ENCODE measurements around the gene BCL11A.

BCL11A gene

GRCh38 chr2:60546756-60547420 is 6.6 kb downstream of the BCL11A start:
- DNase-seq (ENCODE audit: low read depth in 2 of 2) = no peak

DNA sequence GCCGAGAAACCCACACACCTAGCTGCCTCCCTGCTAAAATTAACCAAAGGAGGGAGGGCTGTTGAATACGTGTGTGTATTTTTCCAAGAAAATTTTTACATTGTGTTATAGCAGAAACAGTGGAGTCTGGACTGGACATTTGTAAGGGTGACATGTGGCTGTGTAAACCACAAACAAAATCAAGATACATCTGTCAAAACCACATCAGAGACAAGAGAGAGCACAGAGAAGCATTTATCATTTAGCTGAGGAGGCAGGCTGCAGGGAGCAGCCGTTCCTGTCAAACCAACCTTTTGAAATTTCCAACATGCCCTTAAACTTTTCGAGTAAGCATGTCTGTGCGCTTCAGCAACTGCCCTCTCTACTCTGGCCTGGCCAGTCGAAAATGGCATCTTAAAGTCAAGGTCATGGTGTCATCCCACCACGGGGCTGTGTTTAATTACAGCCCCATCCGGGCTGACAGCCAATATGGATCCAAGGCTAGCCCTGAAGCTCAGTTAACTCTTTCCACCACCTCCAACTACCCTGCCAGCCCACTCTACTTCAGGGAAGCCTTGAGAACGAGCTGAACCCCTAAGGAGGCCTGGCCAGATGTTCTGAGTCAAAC is 8.4 kb downstream of the BCL11A start:
- DNase-seq (ENCODE audit: low read depth in 2 of 2) = no peak

DNA sequence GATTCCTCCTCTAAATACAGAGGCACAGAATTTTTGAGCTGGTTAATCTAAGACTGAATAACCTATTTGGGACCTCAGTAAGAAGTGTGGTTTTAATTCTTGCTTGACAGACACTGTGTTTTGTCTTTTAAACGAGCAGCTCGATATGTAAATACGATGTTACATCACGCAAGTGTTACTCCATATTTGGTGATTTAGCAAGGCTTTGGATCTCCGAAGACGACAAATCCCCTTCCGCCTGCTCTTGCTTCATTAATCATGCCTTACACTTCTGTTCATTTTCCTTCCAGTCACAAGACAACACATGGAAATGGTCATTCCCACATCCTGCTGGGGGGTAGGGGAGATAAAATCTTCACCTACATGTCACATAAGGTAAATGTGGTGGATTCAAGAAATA is 9.4 kb downstream of the BCL11A start:
- no peak for DNase-seq (ENCODE audit: low read depth in 2 of 2)

DNA sequence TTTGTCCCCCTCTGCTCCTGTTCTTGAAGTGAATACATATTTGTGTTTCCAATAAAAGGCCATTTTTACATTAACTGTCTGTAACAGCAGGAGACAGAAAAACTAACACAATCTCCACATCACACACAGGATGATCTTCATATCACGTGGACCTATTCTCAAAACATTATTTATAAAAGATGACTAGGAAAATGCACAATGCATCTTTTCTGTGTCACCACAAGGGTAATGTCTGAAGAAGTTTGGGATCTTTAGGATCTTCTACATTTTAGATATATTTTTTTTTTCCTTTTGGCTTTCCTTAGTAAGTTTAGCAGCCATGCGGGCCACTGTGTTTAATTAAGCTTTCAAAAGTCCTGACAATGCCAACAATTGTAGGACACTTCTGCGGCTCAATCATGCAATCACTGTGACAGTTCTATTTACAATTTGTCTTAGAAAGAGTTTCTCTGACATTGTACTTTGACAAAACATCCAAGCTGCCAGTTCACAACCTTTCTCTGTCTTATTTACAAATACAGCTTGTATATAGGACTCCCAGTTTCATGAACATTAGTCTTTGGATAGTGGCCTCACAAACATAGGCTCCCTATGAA is 12.3 kb downstream of the BCL11A start:
- DNase-seq (ENCODE audit: low read depth in 2 of 2) = no peak

DNA sequence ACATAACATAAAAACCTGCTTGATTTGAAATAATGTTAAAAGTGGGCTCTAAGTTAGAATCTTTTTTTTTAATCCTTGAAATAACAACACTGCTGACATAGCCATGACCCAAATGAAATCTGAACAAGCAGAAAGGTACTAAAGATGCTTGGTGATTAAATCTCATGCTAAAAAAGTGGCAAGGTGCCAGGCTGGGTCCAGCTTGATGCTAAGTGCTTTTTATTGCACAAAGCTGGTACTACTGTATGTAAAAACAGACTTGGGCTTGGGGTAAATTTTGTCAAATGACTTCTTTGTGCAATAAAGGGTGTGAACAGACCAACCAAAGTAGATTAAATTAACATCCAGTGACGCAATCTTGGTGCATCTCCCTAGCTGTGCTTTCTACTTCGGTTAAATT is 13.4 kb downstream of the BCL11A start:
- DNase-seq (ENCODE audit: low read depth in 2 of 2) = no peak

GRCh38 chr2:60539140-60539539 is 14.3 kb downstream of the BCL11A start:
- DNase-seq (ENCODE audit: low read depth in 2 of 2) = no peak

DNA sequence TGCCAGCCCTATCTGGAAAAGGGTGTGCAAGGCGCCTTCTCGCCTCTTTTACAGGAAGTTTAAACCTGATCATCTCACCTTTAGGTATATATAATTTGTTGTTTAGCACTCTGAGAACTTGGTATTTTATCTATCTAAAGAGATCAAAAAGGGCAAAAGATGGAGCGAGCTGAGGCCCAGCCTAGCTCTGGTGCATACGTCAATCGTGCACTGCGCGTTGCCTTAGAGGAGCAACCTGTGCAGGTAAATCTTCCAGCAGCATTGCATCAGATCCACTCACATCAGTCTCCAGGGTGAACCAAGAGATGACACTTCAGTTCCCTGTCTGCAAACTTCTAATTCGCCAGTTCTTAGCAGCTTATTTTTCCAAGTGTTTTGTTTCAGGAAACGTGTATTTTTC is 15.4 kb downstream of the BCL11A start:
- no peak for DNase-seq (ENCODE audit: low read depth in 2 of 2)

GRCh38 chr2:60536746-60537145 is 16.7 kb downstream of the BCL11A start:
- no peak for DNase-seq (ENCODE audit: low read depth in 2 of 2)

DNA sequence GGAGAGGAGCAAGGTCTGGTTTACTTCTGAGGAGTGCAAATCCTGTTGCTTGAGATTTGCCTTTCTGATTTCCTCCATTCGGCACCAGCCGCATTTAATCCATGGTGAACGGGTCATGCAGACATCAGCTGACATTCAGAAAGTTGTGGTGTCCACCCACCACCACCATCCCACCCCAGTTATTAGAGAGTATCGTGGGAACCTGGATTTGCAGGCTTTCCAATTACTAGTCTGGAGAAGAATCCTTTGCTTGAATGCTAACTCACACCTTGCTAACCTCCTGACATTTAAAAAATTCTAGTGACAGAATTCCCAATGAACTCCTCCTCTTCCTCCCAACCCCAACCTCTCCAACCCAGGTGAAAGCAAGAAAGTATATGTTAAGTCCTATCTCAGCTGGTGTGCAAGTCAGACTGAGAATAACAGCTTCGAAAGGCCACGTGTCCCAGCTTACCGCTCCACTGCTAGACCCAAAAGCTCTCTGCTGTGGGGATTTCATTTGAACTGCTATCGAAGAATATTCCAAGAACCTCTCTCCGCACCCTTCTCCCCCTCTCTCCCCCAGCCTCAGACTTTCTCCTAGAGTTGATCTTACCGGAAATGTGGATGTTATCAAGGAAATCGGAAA is 17.7 kb downstream of the BCL11A start:
- no peak for DNase-seq (ENCODE audit: low read depth in 2 of 2)

- no peak for DNase-seq (ENCODE audit: low read depth in 2 of 2)
Observed at GRCh38 chr2:60534892-60535684, 18.4 kb downstream of the BCL11A start.

- no peak for DNase-seq (ENCODE audit: low read depth in 2 of 2)
Observed at GRCh38 chr2:60534052-60534685, 19.3 kb downstream of the BCL11A start.

GRCh38 chr2:60533101-60534051 is 20.1 kb downstream of the BCL11A start:
- DNase-seq (ENCODE audit: low read depth in 2 of 2) = no peak

- no peak for DNase-seq (ENCODE audit: low read depth in 2 of 2)
Observed at GRCh38 chr2:60532421-60532820, 21.0 kb downstream of the BCL11A start.

GRCh38 chr2:60531701-60532133 is 21.7 kb downstream of the BCL11A start:
- no peak for DNase-seq (ENCODE audit: low read depth in 2 of 2)

DNA sequence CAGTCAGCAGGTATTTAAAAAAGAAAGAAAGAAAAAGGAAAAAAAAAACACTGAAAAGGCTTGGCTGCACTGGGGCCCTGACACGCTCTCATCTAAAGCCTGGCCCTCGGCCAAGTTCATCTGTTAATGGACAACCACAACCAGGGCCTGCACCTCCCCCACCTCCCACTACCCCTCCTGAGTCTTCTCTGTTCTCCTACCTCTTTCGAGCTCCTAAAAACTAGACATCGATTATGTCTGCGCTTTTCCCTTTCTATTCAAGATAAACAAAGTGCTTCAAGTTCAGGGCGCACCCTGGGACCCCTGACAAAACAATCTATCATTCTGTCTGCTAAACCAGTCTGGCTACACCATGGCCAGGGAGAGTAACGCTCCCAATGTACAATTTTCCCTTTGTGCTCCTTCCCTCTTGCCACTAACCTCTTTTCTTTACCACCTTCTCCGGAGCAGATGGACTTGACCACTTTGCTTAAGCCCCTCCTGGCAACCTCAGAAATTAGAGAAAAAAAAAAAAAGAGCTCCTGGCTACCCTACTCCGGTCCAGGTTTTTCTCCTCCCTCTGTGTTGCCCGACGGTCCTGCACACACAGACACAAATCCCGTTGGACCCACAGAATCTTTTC is 22.7 kb downstream of the BCL11A start:
- DNase-seq (ENCODE audit: low read depth in 2 of 2) = no peak

- no peak for DNase-seq (ENCODE audit: low read depth in 2 of 2)
Observed at GRCh38 chr2:60529785-60530627, 23.4 kb downstream of the BCL11A start.

DNA sequence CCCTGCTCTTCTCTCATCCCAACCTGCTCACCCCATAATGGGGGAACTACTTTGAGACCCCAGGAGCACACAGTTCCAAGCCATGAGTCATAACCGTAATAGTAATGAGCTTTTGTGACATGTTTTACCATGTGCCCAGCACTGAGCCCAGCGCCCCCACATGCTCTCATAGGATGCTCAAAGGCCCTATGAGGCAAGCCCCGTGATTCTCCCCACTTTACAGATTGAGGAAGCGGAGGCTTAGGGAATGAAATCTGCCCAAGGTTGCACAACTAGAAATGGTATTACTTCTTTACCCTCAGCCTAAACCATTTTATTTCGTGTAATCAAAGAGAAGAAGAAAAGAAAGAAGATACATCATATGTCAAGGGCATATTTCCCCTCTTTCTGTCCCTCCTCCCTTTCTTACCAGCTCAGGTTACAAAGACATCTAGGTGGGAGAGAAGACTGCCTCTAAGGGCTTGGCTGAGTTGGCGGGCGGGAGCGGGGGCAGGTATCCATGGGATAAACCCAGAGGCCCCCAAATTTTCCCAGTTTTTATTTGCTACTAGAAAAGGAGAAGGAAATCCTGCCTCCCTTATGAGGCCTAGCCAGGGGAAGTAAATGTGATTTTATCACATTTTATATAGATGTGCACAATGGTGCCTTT is 24.2 kb downstream of the BCL11A start:
- DNase-seq (ENCODE audit: low read depth in 2 of 2) = no peak

- no peak for DNase-seq (ENCODE audit: low read depth in 2 of 2)
Observed at GRCh38 chr2:60528281-60529020, 25.0 kb downstream of the BCL11A start.
